ENCODE measurements around the gene TAPBP. TPM values are rescaled to one million over a fixed set of nuclear protein-coding genes. Genes with fewer than 3 reads are reported as not detected.
"Not testable (repeated sequence)": the region's sequence is repeated elsewhere in the genome, so short reads cannot be mapped to it uniquely, and the experiment has no call there.

TAPBP gene
- total RNA-seq, 1 donor from 2014 or later: 117 TPM

- Mint-ChIP-seq H3K9me3 (ENCODE audit: unreplicated experiment) (no peaks in the 10 kb centered on the region), H3K36me3 (ENCODE audit: unreplicated experiment) (no peaks in the 10 kb centered on the region), H3K4me1 (ENCODE audit: unreplicated experiment) (peaks cover 6% of the 10 kb centered on the region), H3K27me3 (ENCODE audit: unreplicated experiment) (peaks cover 32% of the 10 kb centered on the region), H3K4me3 (ENCODE audit: unreplicated experiment) (no peak overlapping the region), H3K27ac (ENCODE audit: unreplicated experiment) (no peak overlapping the region)
- no peak for TF ChIP-seq CTCF (IDR thresholded peaks at IDR 0.05)
- no peak for DNase-seq (ENCODE audit: extremely low spot score, unreplicated experiment)
Observed at GRCh38 chr6:33347816-33348215, 33.9 kb upstream of the TAPBP start.

GRCh38 chr6:33346972-33347371 lies 33.1 kb upstream of the TAPBP start:
- H3K27ac Mint-ChIP-seq (ENCODE audit: unreplicated experiment); H3K9me3 Mint-ChIP-seq (ENCODE audit: unreplicated experiment); H3K36me3 Mint-ChIP-seq (ENCODE audit: unreplicated experiment); DNase-seq (ENCODE audit: extremely low spot score, unreplicated experiment); H3K4me1 Mint-ChIP-seq (ENCODE audit: unreplicated experiment); H3K4me3 Mint-ChIP-seq (ENCODE audit: unreplicated experiment): not testable (repeated sequence)
- peaks cover 24% of the 10 kb centered on the region for H3K27me3 Mint-ChIP-seq (ENCODE audit: unreplicated experiment)

GRCh38 chr6:33344701-33345697 lies 31.1 kb upstream of the TAPBP start:
- peak; percentile 62 for TF ChIP-seq CTCF (IDR thresholded peaks at IDR 0.05)
- H3K36me3 Mint-ChIP-seq (ENCODE audit: unreplicated experiment): no peaks in the 10 kb centered on the region
- H3K4me3 Mint-ChIP-seq (ENCODE audit: unreplicated experiment): peak overlapping the region; percentile 34
- no peak overlapping the region for H3K27ac Mint-ChIP-seq (ENCODE audit: unreplicated experiment)
- H3K9me3 Mint-ChIP-seq (ENCODE audit: unreplicated experiment): no peaks in the 10 kb centered on the region
- H3K4me1 Mint-ChIP-seq (ENCODE audit: unreplicated experiment): peaks cover 6% of the 10 kb centered on the region
- no peak for DNase-seq (ENCODE audit: extremely low spot score, unreplicated experiment)
- H3K27me3 Mint-ChIP-seq (ENCODE audit: unreplicated experiment): peaks cover 22% of the 10 kb centered on the region

GRCh38 chr6:33343953-33344611 lies 30.2 kb upstream of the TAPBP start:
- no peak for DNase-seq (ENCODE audit: extremely low spot score, unreplicated experiment)
- Mint-ChIP-seq H3K36me3 (ENCODE audit: unreplicated experiment) (no peaks in the 10 kb centered on the region), H3K27ac (ENCODE audit: unreplicated experiment) (no peak overlapping the region), H3K4me3 (ENCODE audit: unreplicated experiment) (no peak overlapping the region), H3K4me1 (ENCODE audit: unreplicated experiment) (peaks cover 6% of the 10 kb centered on the region), H3K9me3 (ENCODE audit: unreplicated experiment) (no peaks in the 10 kb centered on the region), H3K27me3 (ENCODE audit: unreplicated experiment) (peaks cover 20% of the 10 kb centered on the region)
- no peak for TF ChIP-seq CTCF (IDR thresholded peaks at IDR 0.05)

- not testable (repeated sequence) for H3K4me1 Mint-ChIP-seq (ENCODE audit: unreplicated experiment); H3K9me3 Mint-ChIP-seq (ENCODE audit: unreplicated experiment); H3K36me3 Mint-ChIP-seq (ENCODE audit: unreplicated experiment); H3K4me3 Mint-ChIP-seq (ENCODE audit: unreplicated experiment); DNase-seq (ENCODE audit: extremely low spot score, unreplicated experiment); H3K27ac Mint-ChIP-seq (ENCODE audit: unreplicated experiment)
- peaks cover 20% of the 10 kb centered on the region for H3K27me3 Mint-ChIP-seq (ENCODE audit: unreplicated experiment)
Observed at GRCh38 chr6:33343606-33343952, 29.7 kb upstream of the TAPBP start.

GRCh38 chr6:33339193-33339592 lies 25.3 kb upstream of the TAPBP start:
- no peak for TF ChIP-seq CTCF (IDR thresholded peaks at IDR 0.05)
- Mint-ChIP-seq H3K4me3 (ENCODE audit: unreplicated experiment) (no peak overlapping the region), H3K36me3 (ENCODE audit: unreplicated experiment) (no peaks in the 10 kb centered on the region), H3K27me3 (ENCODE audit: unreplicated experiment) (peaks cover 10% of the 10 kb centered on the region), H3K4me1 (ENCODE audit: unreplicated experiment) (no peaks in the 10 kb centered on the region), H3K27ac (ENCODE audit: unreplicated experiment) (no peak overlapping the region), H3K9me3 (ENCODE audit: unreplicated experiment) (no peaks in the 10 kb centered on the region)
- DNase-seq (ENCODE audit: extremely low spot score, unreplicated experiment): no peak
